Spleen (tissue), 7 donors: Measurements from ENCODE around the gene SLC22A1.

ENCODE experiments used
- POLR2A ChIP-seq, 3 donors: fragments of 450-650 bp; IDR thresholded peaks; one replicate each; pipeline ENCODE4 v1.5.1; 2017; ENCODE audit warnings: antibody characterized with exemption in 3 of 3, mild to moderate bottlenecking in 1 of 3
- TF ChIP-seq, protein P1 (sequence below), 11 experiments: fragments of 200-600 bp in 7 of 11; fragments of 450-650 bp in 4 of 11; sonication (generic) in 4 of 11; IDR thresholded peaks in 8 of 11; conservative IDR thresholded peaks in 3 of 11; 1 replicate in 7 of 11; 2 replicates in 4 of 11; pipeline versions ENCODE4 v1.4.0 to v1.8.0; 2016 to 2021; ENCODE audit warnings: antibody characterized with exemption in 11 of 11, inconsistent platforms in 4 of 11, mild to moderate bottlenecking in 1 of 11
- donor health status: DM: no; HTN: no; CAD: no; lungs with moderate emphysema.
- donor health status: DM: no; HTN: no; CAD: no.
- donor health status: DM: no; HTN: no; CAD: no.

DNA sequence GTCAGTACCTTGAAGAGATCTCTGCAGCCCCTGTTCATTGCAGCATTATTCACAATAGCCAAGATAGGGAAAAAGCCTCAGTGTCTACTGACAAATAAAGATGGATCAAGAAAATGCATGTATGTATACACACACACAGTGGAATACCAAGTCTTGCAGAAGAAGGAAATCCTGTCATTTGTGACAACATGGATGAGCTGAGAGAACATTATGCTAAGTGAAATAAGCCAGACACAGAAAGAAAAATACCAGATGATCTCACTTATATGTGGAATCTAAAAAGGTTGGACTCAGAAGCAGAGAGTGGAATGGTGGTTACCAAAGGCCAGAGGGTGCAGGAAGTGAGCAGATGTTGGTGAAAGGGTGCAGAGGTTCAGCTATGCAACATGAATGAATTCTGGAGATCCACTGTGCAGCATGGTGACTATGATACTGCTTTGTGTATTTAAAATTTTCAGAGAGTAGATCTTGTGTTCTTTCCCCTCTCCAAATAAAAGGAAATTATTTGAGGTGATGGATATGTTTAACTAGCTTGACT lies 11.0 kb upstream of the SLC22A1 start:
- no peak for TF ChIP-seq POLR2A (IDR thresholded peaks at IDR 0.05)
- TF ChIP-seq, protein P1, sequence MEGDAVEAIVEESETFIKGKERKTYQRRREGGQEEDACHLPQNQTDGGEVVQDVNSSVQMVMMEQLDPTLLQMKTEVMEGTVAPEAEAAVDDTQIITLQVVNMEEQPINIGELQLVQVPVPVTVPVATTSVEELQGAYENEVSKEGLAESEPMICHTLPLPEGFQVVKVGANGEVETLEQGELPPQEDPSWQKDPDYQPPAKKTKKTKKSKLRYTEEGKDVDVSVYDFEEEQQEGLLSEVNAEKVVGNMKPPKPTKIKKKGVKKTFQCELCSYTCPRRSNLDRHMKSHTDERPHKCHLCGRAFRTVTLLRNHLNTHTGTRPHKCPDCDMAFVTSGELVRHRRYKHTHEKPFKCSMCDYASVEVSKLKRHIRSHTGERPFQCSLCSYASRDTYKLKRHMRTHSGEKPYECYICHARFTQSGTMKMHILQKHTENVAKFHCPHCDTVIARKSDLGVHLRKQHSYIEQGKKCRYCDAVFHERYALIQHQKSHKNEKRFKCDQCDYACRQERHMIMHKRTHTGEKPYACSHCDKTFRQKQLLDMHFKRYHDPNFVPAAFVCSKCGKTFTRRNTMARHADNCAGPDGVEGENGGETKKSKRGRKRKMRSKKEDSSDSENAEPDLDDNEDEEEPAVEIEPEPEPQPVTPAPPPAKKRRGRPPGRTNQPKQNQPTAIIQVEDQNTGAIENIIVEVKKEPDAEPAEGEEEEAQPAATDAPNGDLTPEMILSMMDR (IDR thresholded peaks at IDR 0.05 in 8 of 11, conservative IDR thresholded peaks at IDR 0.05 in 3 of 11), result no peak
